ENCODE results near the gene RCVRN. TPM values are rescaled to one million over a fixed set of nuclear protein-coding genes. Genes with fewer than 3 reads are reported as not detected.

Gene RCVRN
- total and polyA plus RNA-seq, 2 of the 4 experiments (the other 2 are of a cell fraction): not detected

- Histone ChIP-seq H3K9ac (ENCODE audit: low read depth, low read length) (no peak overlapping the region), H2BK5ac (ENCODE audit: low read depth, low read length, poor library complexity, severe bottlenecking) (no peak overlapping the region), H3K14ac (replicated peaks; ENCODE audit: low read depth, low read length) (no peak overlapping the region), H4K8ac (ENCODE audit: low read depth in 2 of 2, low read length in 2 of 2) (no peak overlapping the region), H3K9me3 (ENCODE audit: control insufficient read depth, insufficient read depth, low read length) (no peaks in the 10 kb centered on the region), H2AK5ac (ENCODE audit: low read depth, low read length) (no peak overlapping the region), H3K9me1 (ENCODE audit: insufficient read depth, low read length) (no peaks in the 10 kb centered on the region), H3K36me3 (ENCODE audit: control insufficient read depth, insufficient read depth, low read length) (peaks cover 12% of the 10 kb centered on the region; the same call in 1 of the 2 replicates), H3K23ac (ENCODE audit: low read depth, low read length) (no peak overlapping the region), H2BK15ac (ENCODE audit: low read depth, low read length) (no peak overlapping the region), H3K27ac (ENCODE audit: insufficient read depth, low read length) (no peak overlapping the region), H3K27me3 (ENCODE audit: control insufficient read depth, insufficient read depth, low read length) (no peaks in the 10 kb centered on the region), H3K18ac (ENCODE audit: low read depth, low read length) (no peak overlapping the region), H2AFZ (replicated peaks; ENCODE audit: low read length, poor library complexity) (no peak overlapping the region), H2AK9ac (replicated peaks; ENCODE audit: low read depth, low read length, poor library complexity) (no peak overlapping the region), H4K5ac (ENCODE audit: low read depth, low read length) (no peak overlapping the region), H2BK120ac (ENCODE audit: low read depth, low read length) (no peak overlapping the region), H3K4me1 (ENCODE audit: control insufficient read depth, insufficient read depth, low read length) (peaks cover 5% of the 10 kb centered on the region; the same call in 1 of the 2 replicates), H3K79me1 (ENCODE audit: low read depth in 1 of 2, low read length in 2 of 2) (no peaks in the 10 kb centered on the region), H4K91ac (ENCODE audit: insufficient read depth, low read depth, low read length) (no peak overlapping the region), H3K4me3 (ENCODE audit: insufficient read depth, low read depth, low read length) (no peak overlapping the region), H4K20me1 (ENCODE audit: insufficient read depth, low read length) (no peaks in the 10 kb centered on the region), H2BK20ac (ENCODE audit: low read depth, low read length) (no peak overlapping the region), H3K56ac (ENCODE audit: extremely low read depth, insufficient read depth, low read length) (no peak overlapping the region), H3K4ac (ENCODE audit: low read depth, low read length) (no peak overlapping the region), H3K4me2 (ENCODE audit: low read depth, low read length) (no peak overlapping the region)
- ChIA-PET POLR2A (ENCODE audit: unreplicated experiment) (no interaction called here), CTCF (no interaction called here)
- no TSS peak for BruUV-seq (replicated peaks)
- dilution Hi-C loops (cut with HindIII; ENCODE audit: low sequenced_read_pairs, unreplicated experiment) (no loop called here), intact Hi-C loops (cut with micrococcal nuclease) (no loop called here), in situ Hi-C loops (cut with MboI; ENCODE audit: low sequenced_read_pairs) (no loop called here)
- no peak for TF ChIP-seq SMC3 (IDR thresholded peaks at IDR 0.05; ENCODE audit: low read depth, low read length)
- TF ChIP-seq ELK1 (IDR thresholded peaks at IDR 0.05; ENCODE audit: borderline replicate concordance, low read depth, low read length): no peak
- no peak for DNase-seq
- no peak for ATAC-seq (ENCODE audit: low read depth)
- WGBS, 2 experiments (ENCODE audit: extremely low coverage in 2 of 2, insufficient read length in 1 of 2): 84% methylated on average over 4 of the region's 8 CpGs; no CpG with 5 or more reads in 1 of the 2 experiments
These were observed 11.0 kb upstream of the RCVRN start for GRCh38 chr17:9916108-9916507.

Measured in IMR-90 (cell line).